A673 (cell line): ENCODE data around the gene EXD3. TPM values are rescaled to one million over a fixed set of nuclear protein-coding genes. Genes with fewer than 3 reads are reported as not detected.

ENCODE experiments used
- BruUV-seq: library from RNA; stranded (reverse); fragments of 400-500 nt; replicated peaks from 2 replicates; lab custom pipeline; 2021; lab: Mats Ljungman, UMichigan
- CTCF ChIA-PET: fragments of 300-600 bp; sonication (Branson Sonifier 250); formaldehyde crosslinking; loops from one replicate; lab custom pipeline; 2022; ENCODE audit warnings: antibody characterized with exemption; lab: Charles Lee
- POLR2A ChIA-PET: fragments of 300-600 bp; sonication (Branson Sonifier 250); formaldehyde crosslinking; loops from one replicate; lab custom pipeline; 2022; ENCODE audit warnings: antibody characterized with exemption; ENCODE audit not compliant: low non-redundant PET; lab: Charles Lee
- DNase-seq: peaks from one replicate; pipeline ENCODE4 v3.0.0-alpha.2; 2015; ENCODE audit warnings: low spot score
- H3K27ac ChIP-seq: fragments of 200-600 bp; sonication (generic); 2 replicates; pipeline ENCODE4 v1.5.1; 2016; ENCODE audit warnings: mixed run types, low read depth, mild to moderate bottlenecking, mixed read lengths, antibody characterized with exemption, low read length; ENCODE audit not compliant: poor library complexity, severe bottlenecking
- H3K27me3 ChIP-seq: fragments of 200-600 bp; sonication (generic); replicated peaks from 2 replicates; pipeline ENCODE4 v1.6.1; 2017; ENCODE audit warnings: mixed run types, low read depth, mild to moderate bottlenecking, mixed read lengths, antibody characterized with exemption, low read length; ENCODE audit not compliant: insufficient read depth, poor library complexity
- H3K36me3 ChIP-seq: fragments of 200-600 bp; sonication (generic); 2 replicates; pipeline ENCODE4 v1.6.1; 2016; ENCODE audit warnings: mixed run types, mild to moderate bottlenecking, mixed read lengths, antibody characterized with exemption, low read length; ENCODE audit not compliant: insufficient read depth, poor library complexity, severe bottlenecking
- H3K4me1 ChIP-seq: fragments of 200-600 bp; sonication (generic); 2 replicates; pipeline ENCODE4 v1.6.1; 2017; ENCODE audit warnings: mixed run types, mild to moderate bottlenecking, mixed read lengths, antibody characterized with exemption, low read length; ENCODE audit not compliant: insufficient read depth, poor library complexity, severe bottlenecking
- H3K4me3 ChIP-seq: fragments of 200-600 bp; sonication (generic); 2 replicates; pipeline ENCODE4 v1.5.1; 2016; ENCODE audit warnings: low read depth, mixed run types, mild to moderate bottlenecking, mixed read lengths, low read length; ENCODE audit not compliant: poor library complexity, severe bottlenecking
- H3K9me3 ChIP-seq: fragments of 200-600 bp; sonication (generic); 2 replicates; pipeline ENCODE4 v1.6.1; 2016; ENCODE audit warnings: mixed run types, low read depth, mild to moderate bottlenecking, mixed read lengths, antibody characterized with exemption, low read length; ENCODE audit not compliant: poor library complexity, severe bottlenecking
- EZH2 ChIP-seq: fragments of 200-600 bp; sonication (generic); IDR thresholded peaks from 2 replicates; pipeline ENCODE4 v1.6.1; 2017; ENCODE audit warnings: borderline replicate concordance, low read depth, mild to moderate bottlenecking, mixed read lengths, antibody characterized with exemption, low read length; ENCODE audit not compliant: poor library complexity, severe bottlenecking
- intact Hi-C: fragments of 100-400 bp; cut with micrococcal nuclease; formaldehyde crosslinking; loops from one replicate; pipeline ENCODE4 v1.10.0; 2022; ENCODE audit not compliant: unreplicated experiment
- total RNA-seq: library from RNA; stranded (reverse); gene quantifications from 2 replicates; pipeline ENCODE4 v1.2.3, GENCODE V29; 2021
- TF ChIP-seq, protein P1 (sequence below): fragments of 300-800, 200-600 bp; sonication (generic); conservative IDR thresholded peaks from 2 replicates; pipeline ENCODE4 v1.5.1; 2017; ENCODE audit warnings: low read depth, mild to moderate bottlenecking, antibody characterized with exemption, low read length, moderate library complexity, mixed read lengths

The EXD3 gene
- total RNA-seq, 1 experiment from 2014 or later = 6.3 TPM

DNA sequence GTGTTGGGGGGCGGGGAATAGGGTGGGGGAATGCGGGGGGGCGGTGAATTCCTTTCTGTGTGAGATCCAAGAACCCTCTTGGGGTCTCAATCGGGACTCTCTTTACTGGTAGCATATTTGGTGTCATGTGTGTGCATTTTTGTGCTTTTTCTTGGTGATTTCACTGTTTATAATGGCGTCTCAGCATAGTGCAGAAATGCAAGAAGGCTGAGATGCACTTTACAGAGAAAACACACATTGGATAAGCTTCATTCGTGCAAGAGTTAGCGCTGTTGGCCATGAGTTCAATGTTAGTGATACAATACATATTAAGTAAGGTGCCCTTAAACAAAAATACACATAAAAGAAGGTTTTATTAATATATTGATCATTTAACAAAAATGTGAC lies 19.0 kb upstream of the EXD3 start:
- Histone ChIP-seq H3K4me1 (peaks cover 6% of the 10 kb centered on the region), H3K9me3 (no peaks in the 10 kb centered on the region), H3K27me3 (no peaks in the 10 kb centered on the region), H3K27ac (no peak overlapping the region), H3K4me3 (no peak overlapping the region), H3K36me3 (no peaks in the 10 kb centered on the region)
- no peak for DNase-seq
- TF ChIP-seq EZH2 = no peak
- TF ChIP-seq, protein P1, sequence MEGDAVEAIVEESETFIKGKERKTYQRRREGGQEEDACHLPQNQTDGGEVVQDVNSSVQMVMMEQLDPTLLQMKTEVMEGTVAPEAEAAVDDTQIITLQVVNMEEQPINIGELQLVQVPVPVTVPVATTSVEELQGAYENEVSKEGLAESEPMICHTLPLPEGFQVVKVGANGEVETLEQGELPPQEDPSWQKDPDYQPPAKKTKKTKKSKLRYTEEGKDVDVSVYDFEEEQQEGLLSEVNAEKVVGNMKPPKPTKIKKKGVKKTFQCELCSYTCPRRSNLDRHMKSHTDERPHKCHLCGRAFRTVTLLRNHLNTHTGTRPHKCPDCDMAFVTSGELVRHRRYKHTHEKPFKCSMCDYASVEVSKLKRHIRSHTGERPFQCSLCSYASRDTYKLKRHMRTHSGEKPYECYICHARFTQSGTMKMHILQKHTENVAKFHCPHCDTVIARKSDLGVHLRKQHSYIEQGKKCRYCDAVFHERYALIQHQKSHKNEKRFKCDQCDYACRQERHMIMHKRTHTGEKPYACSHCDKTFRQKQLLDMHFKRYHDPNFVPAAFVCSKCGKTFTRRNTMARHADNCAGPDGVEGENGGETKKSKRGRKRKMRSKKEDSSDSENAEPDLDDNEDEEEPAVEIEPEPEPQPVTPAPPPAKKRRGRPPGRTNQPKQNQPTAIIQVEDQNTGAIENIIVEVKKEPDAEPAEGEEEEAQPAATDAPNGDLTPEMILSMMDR = no peak
- ChIA-PET POLR2A (no interaction called here), CTCF (no interaction called here)
- intact Hi-C loops = no loop called here
- BruUV-seq = no TSS peak

DNA sequence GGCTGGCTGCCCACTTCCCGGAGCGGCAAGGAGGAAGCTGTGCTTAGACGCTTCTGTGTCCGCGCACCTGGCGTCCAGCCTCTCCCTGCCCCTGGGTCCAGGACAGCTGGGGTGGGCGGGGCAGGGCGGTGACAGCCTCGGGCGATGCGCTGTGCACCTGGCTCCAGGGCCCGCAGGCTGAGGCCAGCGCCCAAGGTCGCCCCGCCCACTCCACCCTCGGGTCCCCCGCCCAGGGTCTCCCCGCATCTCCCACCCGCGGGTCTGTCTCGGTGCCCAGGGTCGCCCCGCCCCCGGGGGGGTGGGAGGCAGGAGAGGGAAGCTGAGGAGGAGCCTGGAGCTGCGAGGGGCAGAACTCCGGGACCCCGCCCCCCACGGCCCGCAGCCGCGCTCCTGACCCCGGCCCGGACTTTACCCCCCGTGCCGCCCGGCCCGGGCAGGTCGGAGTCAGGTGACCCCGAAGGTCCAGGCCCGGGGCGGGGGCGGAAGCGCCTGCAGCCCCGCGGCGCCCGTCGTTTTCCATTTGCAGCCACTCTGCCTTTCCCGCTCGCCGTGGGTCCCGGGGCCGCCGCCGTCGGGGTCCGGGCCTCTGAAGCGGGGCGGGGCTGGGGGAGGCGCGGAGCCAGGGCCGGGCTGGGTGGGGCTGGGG lies 18.4 kb upstream of the EXD3 start, which contains the start of gene ENTPD8:
TSS of gene ENTPD8 (minus strand) at position 69 of the 646 bp plus-strand sequence. CDS start 3,072 bp downstream, outside the sequence.
- intact Hi-C loops = no loop called here
- no peaks in the 10 kb centered on the region for H3K27me3 ChIP-seq
- no TSS peak for BruUV-seq
- CTCF ChIA-PET = no interaction called here
- H3K27ac ChIP-seq = no peak within 1 kb of the TSS
- DNase-seq = peak; percentile 47
- POLR2A ChIA-PET = no interaction called here
- no peaks in the 10 kb centered on the region for H3K36me3 ChIP-seq
- H3K4me3 ChIP-seq = peak within 1 kb of the TSS; percentile 41
- H3K9me3 ChIP-seq = no peaks in the 10 kb centered on the region
- H3K4me1 ChIP-seq = peaks cover 6% of the 10 kb centered on the region
- no peak for TF ChIP-seq EZH2
- TF ChIP-seq, protein P1 = no peak

DNA sequence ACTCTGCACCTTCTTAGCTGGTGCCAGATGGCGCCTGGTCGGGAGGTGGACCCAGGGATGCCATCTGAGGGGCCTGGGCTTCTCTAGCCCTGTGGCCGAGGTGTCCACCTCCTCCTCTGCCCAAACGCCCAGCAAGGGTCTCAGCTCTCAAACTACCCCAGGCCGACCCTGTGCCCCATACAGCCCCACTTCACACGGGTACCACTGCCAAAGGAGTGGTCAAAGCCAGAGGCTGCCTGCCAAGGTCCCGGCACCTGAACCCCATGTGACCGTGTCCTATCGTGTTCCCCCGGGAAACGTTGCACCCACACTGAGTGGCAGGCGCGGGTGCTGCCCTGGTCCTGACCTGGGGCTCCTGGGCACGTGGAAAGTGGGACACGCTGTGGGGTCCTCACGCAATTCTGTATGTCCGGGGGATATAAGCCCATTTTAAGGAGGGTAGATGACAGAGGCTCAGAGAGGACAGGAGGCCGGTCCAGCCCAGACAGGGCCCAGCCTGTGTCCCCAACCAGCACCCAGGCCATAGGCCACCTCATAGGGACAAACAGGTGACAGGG lies 16.3 kb upstream of the EXD3 start:
- ChIA-PET CTCF (no interaction called here), POLR2A (no interaction called here)
- no peaks in the 10 kb centered on the region for H3K36me3 ChIP-seq
- intact Hi-C loops = no loop called here
- no peak overlapping the region for H3K27ac ChIP-seq
- TF ChIP-seq EZH2 = no peak
- TF ChIP-seq, protein P1 = no peak
- H3K27me3 ChIP-seq = no peaks in the 10 kb centered on the region
- H3K9me3 ChIP-seq = no peaks in the 10 kb centered on the region
- no TSS peak for BruUV-seq
- no peak overlapping the region for H3K4me3 ChIP-seq
- DNase-seq = no peak
- no peaks in the 10 kb centered on the region for H3K4me1 ChIP-seq
